Midbrain (tissue), 1 donor: ENCODE data around the gene TCERG1L.

Experiments used
- DNase-seq: peaks from one replicate; lab custom pipeline; 2025; lab: John Stamatoyannopoulos, UW

TCERG1L gene

GRCh38 chr10:131067690-131068089 is 243.8 kb downstream of the TCERG1L start:
- DNase-seq: no peak

- no peak for DNase-seq
Measured at GRCh38 chr10:131065673-131066305, 245.7 kb downstream of the TCERG1L start.

DNA sequence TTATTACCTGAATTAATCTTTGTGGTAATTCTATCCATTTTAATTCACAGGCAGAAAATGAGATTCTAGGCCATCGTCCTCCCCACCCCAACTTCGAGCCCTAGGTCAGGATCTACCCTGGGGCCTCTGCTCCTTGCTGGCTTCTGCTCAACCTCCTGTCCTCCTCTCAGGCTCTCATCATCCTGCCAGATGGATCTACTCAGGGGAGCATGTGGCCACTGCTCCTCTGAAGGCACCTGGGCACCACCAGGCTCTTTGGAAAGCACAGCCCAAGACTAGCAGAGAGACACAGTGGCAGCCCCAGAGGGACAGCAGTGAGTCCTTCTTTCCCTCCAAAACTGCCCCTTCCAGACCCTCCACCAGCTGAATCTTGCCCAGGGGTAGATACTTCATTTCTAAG is 248.2 kb downstream of the TCERG1L start:
- DNase-seq: no peak

- no peak for DNase-seq
Measured at GRCh38 chr10:131062621-131063260, 248.8 kb downstream of the TCERG1L start.

DNA sequence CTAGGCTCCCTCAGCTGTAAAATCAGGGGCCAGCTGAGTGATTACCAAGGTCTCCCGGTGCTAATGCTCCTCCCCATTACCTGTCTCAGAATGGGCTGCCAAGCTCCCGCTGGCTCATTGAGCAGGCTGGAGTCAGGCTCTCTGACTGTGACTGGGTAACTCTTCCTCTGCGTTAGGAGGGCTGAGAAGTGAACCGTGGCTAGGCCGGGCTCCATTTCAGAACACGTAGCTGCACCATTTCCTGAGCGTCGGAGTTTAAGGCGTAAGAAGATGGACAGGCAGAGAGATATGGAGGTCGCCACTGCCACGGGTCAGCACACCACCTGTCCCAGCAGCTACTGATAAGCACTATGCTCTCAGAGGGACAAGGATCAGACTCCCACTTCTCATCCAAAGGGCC is 250.3 kb downstream of the TCERG1L start:
- DNase-seq: no peak

GRCh38 chr10:131059881-131060280 is 251.6 kb downstream of the TCERG1L start:
- no peak for DNase-seq

- DNase-seq: no peak
Measured at GRCh38 chr10:131058799-131059198, 252.7 kb downstream of the TCERG1L start.

- DNase-seq: no peak
Measured at GRCh38 chr10:131056781-131057180, 254.7 kb downstream of the TCERG1L start.

DNA sequence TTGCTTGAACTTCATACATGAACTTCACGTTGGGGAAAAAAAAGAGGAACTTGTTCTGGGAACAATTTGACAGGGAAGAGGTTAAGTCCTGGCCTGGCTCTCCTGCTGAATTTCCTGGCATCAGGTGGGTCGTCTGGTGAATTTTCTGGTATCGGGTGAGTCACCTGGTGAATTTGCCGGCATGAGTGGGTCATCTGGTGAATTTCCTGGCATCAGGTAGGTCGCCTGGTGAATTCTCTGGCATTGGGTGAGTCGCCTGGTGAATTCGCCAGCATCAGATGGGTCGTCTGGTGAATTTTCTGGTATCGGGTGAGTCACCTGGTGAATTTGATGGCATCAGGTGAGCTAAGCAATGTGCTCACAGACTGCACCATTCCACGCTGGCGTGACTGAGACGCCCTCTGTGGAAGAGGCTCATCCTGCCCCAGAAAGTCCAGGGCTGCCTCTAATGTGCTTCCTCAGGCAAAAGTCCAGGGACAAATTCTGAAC is 255.4 kb downstream of the TCERG1L start:
- no peak for DNase-seq

GRCh38 chr10:131055437-131055836 is 256.1 kb downstream of the TCERG1L start:
- DNase-seq: no peak

DNA sequence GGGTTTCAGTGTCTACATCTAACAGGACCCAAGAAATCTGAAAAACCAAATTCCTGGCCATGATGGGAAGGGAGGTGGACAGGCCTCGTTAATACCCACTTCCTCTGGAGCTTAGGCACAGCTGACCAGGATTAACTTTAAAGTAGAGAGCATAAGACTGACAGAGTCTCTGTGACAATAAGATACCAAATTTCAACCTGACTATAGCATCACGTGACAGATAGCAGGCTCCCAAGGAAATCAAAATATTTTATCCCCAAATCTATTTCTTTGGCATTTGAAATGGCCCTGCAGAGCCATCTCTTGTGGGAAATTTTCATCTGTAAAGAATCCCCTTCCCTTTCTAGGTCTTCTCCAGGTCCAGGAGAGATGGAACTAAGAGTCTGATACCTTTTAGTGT is 258.3 kb downstream of the TCERG1L start:
- DNase-seq: no peak

- DNase-seq: no peak
Measured at GRCh38 chr10:131050162-131050766, 261.3 kb downstream of the TCERG1L start.

GRCh38 chr10:131049016-131049415 is 262.5 kb downstream of the TCERG1L start:
- no peak for DNase-seq

DNA sequence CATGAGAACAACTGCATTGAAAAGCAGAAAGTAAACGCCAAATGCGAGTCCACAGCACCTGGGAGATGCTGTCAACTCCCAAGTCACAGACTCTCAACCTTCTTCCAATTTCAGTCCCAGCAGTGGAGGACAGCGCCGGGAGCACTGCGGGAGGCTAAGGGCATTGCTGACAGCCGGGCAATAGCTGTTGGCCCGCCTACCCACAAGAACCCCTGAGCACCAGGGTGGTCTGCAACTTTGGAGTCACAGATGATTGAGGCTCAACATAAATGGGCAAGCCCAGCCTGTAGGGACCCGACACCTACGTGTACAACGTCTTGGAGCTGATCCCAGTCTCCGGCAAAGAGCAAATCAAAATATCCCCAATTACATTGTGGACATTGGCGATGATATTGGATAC is 262.9 kb downstream of the TCERG1L start:
- no peak for DNase-seq

GRCh38 chr10:131047501-131047900 is 264.0 kb downstream of the TCERG1L start:
- no peak for DNase-seq

DNA sequence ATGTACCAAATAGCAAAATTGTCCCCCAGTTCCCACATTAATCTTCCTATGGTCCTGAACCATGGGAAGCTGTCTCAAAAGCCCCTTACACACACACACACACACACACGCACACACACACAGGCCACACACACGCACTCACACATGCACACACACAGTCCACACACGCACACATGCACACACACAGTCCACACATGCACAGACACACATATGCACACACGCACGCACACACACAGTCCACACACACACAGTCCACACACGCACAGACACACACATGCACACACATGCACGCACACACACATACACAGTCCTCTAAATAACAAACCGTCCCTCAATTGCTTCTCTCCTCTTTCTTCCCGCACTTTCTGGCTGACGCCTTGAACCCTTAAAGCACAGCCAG is 265.3 kb downstream of the TCERG1L start:
- no peak for DNase-seq

DNA sequence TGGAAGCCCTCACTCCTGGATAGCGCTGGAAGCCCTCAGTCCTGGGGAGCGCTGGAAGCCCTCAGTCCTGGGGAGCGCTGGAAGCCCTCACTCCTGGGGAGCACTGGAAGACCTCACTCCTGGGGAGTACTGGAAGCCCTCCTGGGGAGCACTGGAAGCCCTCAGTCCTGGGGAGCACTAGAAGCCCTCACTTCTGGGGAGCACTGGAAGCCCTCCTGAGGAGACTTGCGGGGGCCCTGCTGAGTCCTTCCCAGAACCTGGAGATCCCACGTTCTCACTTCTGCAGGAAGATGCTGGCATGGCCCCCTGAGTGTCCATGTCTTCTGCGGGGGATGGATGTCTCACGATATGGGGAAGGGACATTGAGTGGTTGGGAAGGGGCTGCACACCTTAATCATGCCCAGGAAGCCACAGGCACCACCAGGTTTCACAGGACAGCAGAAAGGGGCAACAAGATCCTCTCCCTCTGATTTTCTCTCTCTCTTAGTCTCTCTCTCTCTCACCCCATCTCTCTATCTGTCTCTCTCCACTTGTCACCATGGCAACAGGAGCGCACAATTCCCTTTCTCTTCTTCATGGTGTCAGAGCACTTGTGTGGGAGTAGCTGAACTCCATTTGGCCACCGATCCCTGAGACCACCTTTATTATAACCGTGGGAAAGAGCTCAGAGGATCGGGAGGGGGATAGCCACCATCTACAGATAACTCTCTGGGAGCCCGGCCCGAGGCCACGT is 267.0 kb downstream of the TCERG1L start:
- DNase-seq: no peak

DNA sequence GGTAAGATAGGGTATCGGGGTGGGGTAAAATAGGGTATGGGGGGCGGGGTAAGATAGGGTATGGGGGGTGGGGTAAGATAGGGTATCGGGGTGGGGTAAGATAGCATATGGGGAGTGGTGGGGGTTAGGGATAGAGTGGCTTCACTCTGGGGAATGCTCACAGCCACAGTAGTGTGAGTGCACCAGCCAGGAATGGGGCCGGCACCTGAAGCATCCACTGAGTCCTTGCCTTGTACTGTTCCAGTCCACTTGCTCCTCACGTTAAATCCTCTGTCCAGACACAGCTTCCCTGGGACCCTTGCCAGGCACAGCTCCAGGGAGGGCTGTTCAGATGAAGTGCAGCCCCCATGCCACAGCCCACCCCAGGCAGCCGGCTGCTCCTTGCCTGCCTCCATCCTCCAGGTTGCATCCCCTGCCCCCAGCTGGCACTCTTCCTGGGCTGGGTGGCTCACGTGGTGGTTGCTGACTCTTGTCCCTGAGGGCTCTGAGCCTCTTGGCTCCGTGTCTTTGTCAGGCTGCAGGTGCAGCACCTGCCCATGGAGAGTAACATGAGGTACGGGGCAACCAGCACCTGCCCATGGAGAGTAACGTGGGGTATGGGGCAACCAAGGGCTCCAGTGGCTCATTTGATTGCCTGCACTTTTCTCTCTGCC is 268.4 kb downstream of the TCERG1L start:
- DNase-seq: no peak
